HUES48 (cell line): Measurements from ENCODE around the gene FAM219A.

ENCODE experiments used
- H3K27ac ChIP-seq: one replicate; pipeline ENCODE4 v1.7.0; 2013; ENCODE audit warnings: low read depth, low read length, inconsistent platforms
- H3K27me3 ChIP-seq: 2 replicates; pipeline ENCODE4 v1.6.1; 2013; ENCODE audit warnings: mild to moderate bottlenecking, low read length; ENCODE audit not compliant: control insufficient read depth, insufficient read depth
- H3K36me3 ChIP-seq: 2 replicates; pipeline ENCODE4 v1.6.1; 2013; ENCODE audit warnings: low read length; ENCODE audit not compliant: control insufficient read depth, insufficient read depth
- H3K4me1 ChIP-seq: 2 replicates; pipeline ENCODE4 v1.6.1; 2013; ENCODE audit warnings: mild to moderate bottlenecking, low read length; ENCODE audit not compliant: control insufficient read depth, insufficient read depth
- H3K4me3 ChIP-seq: 2 replicates; pipeline ENCODE4 v1.5.1; 2013; ENCODE audit warnings: mild to moderate bottlenecking, low read depth, low read length
- H3K9ac ChIP-seq: 2 replicates; pipeline ENCODE4 v1.6.1; 2013; ENCODE audit warnings: mild to moderate bottlenecking, low read depth, low read length, moderate library complexity
- H3K9me3 ChIP-seq: 2 replicates; pipeline ENCODE4 v1.6.1; 2013; ENCODE audit warnings: low read length; ENCODE audit not compliant: control insufficient read depth, insufficient read depth

Gene FAM219A

DNA sequence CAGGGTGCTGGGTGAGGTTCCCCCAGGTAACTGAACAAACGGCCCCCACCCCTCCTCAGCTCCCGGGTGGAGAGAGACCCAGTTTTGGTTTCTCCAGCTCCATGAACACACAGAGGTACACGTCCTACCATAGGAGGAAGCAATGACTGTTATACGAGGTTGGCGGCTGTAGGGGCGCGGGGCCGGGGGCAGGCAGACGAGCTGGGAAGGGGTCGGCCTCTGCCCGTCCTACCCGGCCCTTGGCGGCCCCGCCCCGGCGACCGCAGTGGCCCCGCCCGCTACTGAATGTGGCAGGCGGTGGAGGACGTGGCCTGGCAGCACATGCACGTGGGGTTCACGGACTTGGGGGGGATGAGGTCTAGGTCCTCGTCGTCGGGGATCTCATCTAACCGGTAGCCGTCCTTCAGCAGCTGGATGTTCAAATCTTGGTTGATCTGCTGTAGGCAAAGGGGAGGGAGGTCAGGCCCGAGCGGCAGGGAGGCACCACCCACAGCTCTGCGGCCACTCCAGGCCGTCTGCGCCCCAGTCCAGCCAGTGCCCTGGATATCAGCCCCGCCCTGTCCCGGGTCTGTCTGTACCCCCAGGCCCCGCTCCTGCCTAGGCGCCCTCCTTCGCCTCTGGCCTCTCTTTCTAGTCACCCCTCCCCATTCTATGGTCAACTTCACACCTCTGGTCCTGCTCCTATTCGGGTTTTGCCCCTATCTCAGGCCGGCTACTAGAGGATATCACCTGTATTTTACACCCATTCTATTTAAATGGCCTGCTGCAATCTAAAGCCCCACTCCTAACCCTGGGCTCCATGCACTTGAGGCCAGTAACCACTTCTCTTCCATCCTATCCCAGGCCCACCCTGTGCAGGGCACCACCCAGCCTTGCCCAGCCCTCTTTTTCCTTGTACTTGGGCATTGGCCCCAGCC lies 57.4 kb downstream of the FAM219A start:
- Histone ChIP-seq H3K4me1 (no peaks in the 10 kb centered on the region), H3K9me3 (no peaks in the 10 kb centered on the region), H3K9ac (no peak overlapping the region), H3K36me3 (0 out of 2 replicates have a peak, but pooled peaks cover 6% of the 10 kb centered on the region), H3K27ac (no peak overlapping the region), H3K27me3 (no peaks in the 10 kb centered on the region), H3K4me3 (no peak overlapping the region)

DNA sequence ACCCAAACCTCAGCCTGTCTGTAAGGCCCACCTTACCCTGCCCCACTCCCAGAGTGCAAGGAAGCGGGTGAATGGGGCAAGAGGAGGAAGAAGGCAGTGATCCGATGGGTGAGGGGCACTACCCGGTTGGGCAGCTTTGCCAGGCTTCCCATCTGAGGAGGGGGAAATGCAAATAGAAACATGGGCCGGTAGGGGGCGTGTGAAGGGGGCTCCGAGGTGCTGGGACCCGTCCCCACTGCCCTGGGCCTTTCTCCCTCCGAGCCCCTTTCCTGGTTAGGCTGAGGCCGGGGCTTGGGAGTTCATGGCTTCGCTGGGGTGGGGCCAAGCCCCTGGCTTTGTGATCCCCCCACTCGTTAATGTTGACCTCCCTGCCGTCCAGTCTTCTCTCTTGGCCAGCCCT lies 58.1 kb downstream of the FAM219A start:
- H3K4me3 ChIP-seq: no peak overlapping the region
- H3K27ac ChIP-seq: no peak overlapping the region
- no peak overlapping the region for H3K9ac ChIP-seq
- H3K27me3 ChIP-seq: no peaks in the 10 kb centered on the region
- 0 out of 2 replicates have a peak, but pooled peaks cover 6% of the 10 kb centered on the region for H3K36me3 ChIP-seq
- H3K9me3 ChIP-seq: no peaks in the 10 kb centered on the region
- no peaks in the 10 kb centered on the region for H3K4me1 ChIP-seq

GRCh38 chr9:34399729-34400128 lies 58.6 kb downstream of the FAM219A start:
- Histone ChIP-seq H3K4me1 (no peaks in the 10 kb centered on the region), H3K27me3 (no peaks in the 10 kb centered on the region), H3K4me3 (no peak overlapping the region), H3K9me3 (no peaks in the 10 kb centered on the region), H3K36me3 (0 out of 2 replicates have a peak, but pooled peaks cover 6% of the 10 kb centered on the region), H3K9ac (no peak overlapping the region), H3K27ac (no peak overlapping the region)

DNA sequence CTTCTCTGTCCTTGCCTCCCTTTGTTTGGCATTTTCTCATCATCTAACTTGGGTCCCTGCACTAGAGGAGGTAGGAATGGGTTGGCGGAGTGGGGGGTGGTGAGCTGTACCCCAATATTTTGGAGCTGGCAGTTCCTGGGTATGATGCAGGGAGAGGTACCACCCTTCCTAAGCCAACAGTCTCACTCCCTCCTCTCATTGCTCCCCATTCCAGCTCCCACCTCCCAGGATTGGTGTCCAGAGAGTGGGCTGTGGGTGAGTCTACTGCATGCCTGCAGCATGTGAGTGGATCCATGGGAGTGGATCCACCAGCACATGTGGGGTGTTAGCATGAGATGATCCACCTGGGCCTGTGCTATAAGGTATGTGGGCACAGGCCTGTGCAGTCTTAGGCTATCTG lies 59.5 kb downstream of the FAM219A start:
- H3K27me3 ChIP-seq: no peaks in the 10 kb centered on the region
- H3K9ac ChIP-seq: no peak overlapping the region
- H3K27ac ChIP-seq: no peak overlapping the region
- no peaks in the 10 kb centered on the region for H3K4me1 ChIP-seq
- H3K36me3 ChIP-seq: 0 out of 2 replicates have a peak, but pooled peaks cover 6% of the 10 kb centered on the region
- H3K4me3 ChIP-seq: no peak overlapping the region
- H3K9me3 ChIP-seq: no peaks in the 10 kb centered on the region

DNA sequence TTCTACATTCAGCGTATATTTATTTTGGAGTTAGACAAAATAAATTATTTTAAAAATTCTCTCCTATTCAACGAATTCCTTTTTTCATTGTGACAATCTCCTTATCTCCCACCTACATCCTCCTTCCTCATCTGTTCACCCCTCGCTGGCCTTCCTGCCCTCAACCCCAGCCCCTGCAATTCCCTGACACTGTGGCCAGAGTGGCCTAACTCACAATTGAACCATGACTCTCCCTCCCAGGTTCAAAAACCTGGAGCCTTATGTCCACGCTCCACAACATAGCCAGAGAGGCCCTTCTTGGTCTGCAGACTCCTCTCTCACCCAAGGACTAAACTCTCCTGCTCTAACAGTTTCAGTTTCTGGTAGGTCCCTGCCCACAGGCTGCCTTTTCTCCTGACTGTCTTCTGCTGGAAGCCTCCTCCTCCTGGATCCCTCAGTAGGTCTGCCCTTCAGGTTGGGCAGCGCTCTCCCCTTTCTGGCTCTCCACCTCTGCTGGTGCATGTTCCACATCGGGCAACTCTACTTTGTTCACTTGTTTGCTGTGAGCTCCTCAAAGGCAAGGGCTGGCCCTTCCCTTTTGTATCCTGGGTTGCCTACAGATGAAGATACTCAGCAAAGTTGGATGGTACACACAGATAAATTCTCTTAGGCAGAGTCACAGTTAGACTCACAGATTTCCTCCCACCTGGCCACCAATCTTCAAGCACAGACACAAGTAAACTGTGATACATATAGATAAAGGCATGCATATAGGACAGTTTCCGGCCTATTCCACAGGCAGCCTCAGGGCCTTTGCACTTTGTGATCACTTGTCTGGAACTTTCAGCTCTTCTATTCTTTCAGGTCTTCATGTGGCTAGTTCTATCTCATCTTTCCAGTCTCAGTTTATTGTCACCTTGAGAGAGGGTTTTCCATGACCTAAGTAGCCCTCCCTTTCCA lies 61.8 kb downstream of the FAM219A start:
- Histone ChIP-seq H3K9me3 (no peaks in the 10 kb centered on the region), H3K27ac (no peak overlapping the region), H3K4me3 (no peak overlapping the region), H3K4me1 (no peaks in the 10 kb centered on the region), H3K36me3 (no peaks in the 10 kb centered on the region), H3K9ac (no peak overlapping the region), H3K27me3 (peaks cover 2% of the 10 kb centered on the region; the same call in 1 of the 2 replicates)

- H3K9ac ChIP-seq: no peak overlapping the region
- H3K4me3 ChIP-seq: no peak overlapping the region
- H3K27me3 ChIP-seq: peaks cover 2% of the 10 kb centered on the region; the same call in 1 of the 2 replicates
- no peaks in the 10 kb centered on the region for H3K4me1 ChIP-seq
- H3K27ac ChIP-seq: no peak overlapping the region
- H3K9me3 ChIP-seq: no peaks in the 10 kb centered on the region
- no peaks in the 10 kb centered on the region for H3K36me3 ChIP-seq
Observed at GRCh38 chr9:34392511-34392910, 65.9 kb downstream of the FAM219A start.

DNA sequence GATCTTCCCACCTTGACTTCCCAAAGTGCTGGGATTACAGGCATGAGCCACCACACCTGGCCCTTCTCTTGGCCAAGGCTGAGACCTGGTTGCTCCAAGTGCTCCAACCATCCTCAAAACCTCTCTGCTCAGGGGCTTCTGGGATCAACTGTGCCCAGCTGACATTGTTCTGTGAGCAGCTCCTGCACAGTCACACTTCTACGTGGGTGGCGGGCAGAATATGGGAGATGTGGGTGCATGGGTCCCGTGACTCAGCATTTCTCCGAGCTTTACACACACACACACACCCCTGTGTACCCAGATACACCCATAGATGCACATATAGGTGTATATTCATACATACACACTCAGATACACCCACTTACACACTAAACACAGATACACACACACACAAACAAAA lies 71.1 kb downstream of the FAM219A start:
- no peak overlapping the region for H3K9ac ChIP-seq
- H3K4me3 ChIP-seq: no peak overlapping the region
- H3K4me1 ChIP-seq: no peaks in the 10 kb centered on the region
- no peaks in the 10 kb centered on the region for H3K9me3 ChIP-seq
- no peak overlapping the region for H3K27ac ChIP-seq
- peaks cover 7% of the 10 kb centered on the region; the same call in 1 of the 2 replicates for H3K27me3 ChIP-seq
- H3K36me3 ChIP-seq: no peaks in the 10 kb centered on the region

GRCh38 chr9:34386656-34387055 lies 71.7 kb downstream of the FAM219A start:
- no peak overlapping the region for H3K27ac ChIP-seq
- no peaks in the 10 kb centered on the region for H3K9me3 ChIP-seq
- H3K4me1 ChIP-seq: no peaks in the 10 kb centered on the region
- H3K9ac ChIP-seq: no peak overlapping the region
- H3K4me3 ChIP-seq: no peak overlapping the region
- H3K27me3 ChIP-seq: peaks cover 13% of the 10 kb centered on the region
- H3K36me3 ChIP-seq: no peaks in the 10 kb centered on the region

- peaks cover 22% of the 10 kb centered on the region for H3K27me3 ChIP-seq
- 0 out of 2 replicates have a peak, but pooled peaks cover 5% of the 10 kb centered on the region for H3K4me1 ChIP-seq
- no peak overlapping the region for H3K4me3 ChIP-seq
- H3K27ac ChIP-seq: no peak overlapping the region
- H3K9ac ChIP-seq: no peak overlapping the region
- H3K36me3 ChIP-seq: no peaks in the 10 kb centered on the region
- no peaks in the 10 kb centered on the region for H3K9me3 ChIP-seq
Observed at GRCh38 chr9:34385561-34386230, 72.7 kb downstream of the FAM219A start.

GRCh38 chr9:34384368-34385165 lies 73.8 kb downstream of the FAM219A start:
- Histone ChIP-seq H3K27ac (no peak overlapping the region), H3K9ac (no peak overlapping the region), H3K4me1 (peaks cover 11% of the 10 kb centered on the region; the same call in 1 of the 2 replicates), H3K4me3 (no peak overlapping the region), H3K36me3 (no peaks in the 10 kb centered on the region), H3K27me3 (peaks cover 32% of the 10 kb centered on the region), H3K9me3 (no peaks in the 10 kb centered on the region)
